GM21367 (cell line): ENCODE results near the gene TOX3.

Experiments
- ATAC-seq: cut with Tn5 transposase; IDR thresholded peaks from one replicate; pipeline ENCODE4 v1.9.1; 2021; ENCODE audit not compliant: unreplicated experiment

TOX3 gene

GRCh38 chr16:52494621-52495020 lies 52.3 kb downstream of the TOX3 start:
- ATAC-seq, result no peak

GRCh38 chr16:52494145-52494544 lies 52.8 kb downstream of the TOX3 start:
- ATAC-seq, result no peak

GRCh38 chr16:52492789-52493357 lies 54.1 kb downstream of the TOX3 start:
- no peak for ATAC-seq

DNA sequence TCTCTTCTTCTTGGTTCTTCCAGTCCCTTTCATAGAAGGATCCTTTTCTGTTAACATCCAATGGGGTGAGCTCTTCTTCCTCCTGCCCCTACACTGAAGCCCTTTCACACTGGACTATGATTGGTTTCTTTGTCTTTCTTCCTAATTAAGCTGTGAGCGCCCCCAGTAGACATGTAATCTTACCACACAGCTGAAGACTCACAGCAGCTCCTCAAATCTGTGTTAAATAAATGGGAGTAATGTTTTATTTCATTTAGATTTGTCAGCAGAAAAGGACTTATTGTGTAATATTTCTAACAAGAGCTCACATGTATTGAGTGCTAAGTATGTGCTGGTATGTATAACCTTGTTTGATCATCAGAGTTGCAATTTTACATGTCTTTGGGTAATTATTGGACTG lies 55.7 kb downstream of the TOX3 start:
- ATAC-seq, result no peak

GRCh38 chr16:52489894-52490293 lies 57.0 kb downstream of the TOX3 start:
- ATAC-seq, result no peak

GRCh38 chr16:52488837-52489289 lies 58.1 kb downstream of the TOX3 start:
- ATAC-seq, result no peak

GRCh38 chr16:52487849-52488457 lies 59.0 kb downstream of the TOX3 start:
- ATAC-seq, result no peak

GRCh38 chr16:52480237-52480636 lies 66.7 kb downstream of the TOX3 start:
- no peak for ATAC-seq

DNA sequence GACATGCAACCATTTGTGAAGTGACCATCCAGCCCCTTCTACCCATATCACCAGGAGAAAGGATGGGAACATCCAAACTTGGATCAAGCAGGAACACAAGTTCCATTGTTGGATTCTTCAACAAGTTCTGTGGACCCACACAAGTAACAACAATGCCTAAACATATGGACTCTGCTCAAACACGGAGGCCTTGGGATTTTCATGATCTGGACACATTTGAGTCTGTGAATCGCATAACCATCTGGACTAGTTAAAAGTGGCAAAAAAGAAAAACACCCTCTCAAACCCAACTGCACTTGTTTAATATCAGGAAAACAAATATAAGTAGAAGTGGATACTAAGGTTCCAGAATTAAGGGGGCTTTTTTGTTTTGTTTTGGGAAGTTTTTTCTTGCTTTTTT lies 70.8 kb downstream of the TOX3 start:
- ATAC-seq, result no peak

DNA sequence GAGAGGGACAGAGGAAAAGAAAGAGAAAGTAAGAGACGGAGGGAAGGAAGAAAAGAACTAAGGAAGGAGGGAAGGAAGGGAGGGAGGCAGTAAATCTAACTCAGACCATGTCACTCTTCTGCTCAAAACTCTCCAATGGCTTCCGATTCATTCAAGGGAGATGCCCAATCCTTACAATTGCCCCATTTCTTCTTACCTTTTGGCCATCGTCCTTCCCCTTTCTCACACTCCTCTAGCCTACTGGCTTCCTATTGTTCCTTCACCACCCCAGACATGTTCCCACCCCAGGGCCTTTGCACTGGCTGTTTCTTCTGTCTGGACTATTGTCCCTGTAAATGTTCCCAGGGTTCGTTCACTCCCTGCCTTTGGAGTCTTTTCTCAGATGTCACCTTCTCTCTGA lies 72.3 kb downstream of the TOX3 start:
- no peak for ATAC-seq

DNA sequence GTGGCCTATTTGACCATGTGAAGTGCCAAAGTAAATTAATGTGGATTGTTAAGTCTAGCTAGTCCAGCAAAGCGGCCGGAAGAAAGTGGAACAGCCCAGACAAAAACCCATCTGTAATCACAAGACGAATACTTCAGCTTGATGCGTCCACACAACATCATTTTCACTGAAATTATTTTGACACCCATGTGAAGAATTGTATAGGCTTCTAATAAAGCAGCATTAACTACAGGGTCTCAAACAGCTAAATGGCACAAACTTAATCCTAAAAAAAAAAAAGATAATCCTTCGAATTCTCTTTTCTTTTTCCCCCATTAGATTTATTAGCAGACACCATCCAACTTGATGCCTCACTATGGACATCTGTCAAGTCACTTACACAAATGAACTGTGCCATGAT lies 73.8 kb downstream of the TOX3 start:
- ATAC-seq, result no peak

- no peak for ATAC-seq
These were observed 75.1 kb downstream of the TOX3 start for GRCh38 chr16:52471650-52472370.

GRCh38 chr16:52470585-52470984 lies 76.4 kb downstream of the TOX3 start:
- no peak for ATAC-seq

DNA sequence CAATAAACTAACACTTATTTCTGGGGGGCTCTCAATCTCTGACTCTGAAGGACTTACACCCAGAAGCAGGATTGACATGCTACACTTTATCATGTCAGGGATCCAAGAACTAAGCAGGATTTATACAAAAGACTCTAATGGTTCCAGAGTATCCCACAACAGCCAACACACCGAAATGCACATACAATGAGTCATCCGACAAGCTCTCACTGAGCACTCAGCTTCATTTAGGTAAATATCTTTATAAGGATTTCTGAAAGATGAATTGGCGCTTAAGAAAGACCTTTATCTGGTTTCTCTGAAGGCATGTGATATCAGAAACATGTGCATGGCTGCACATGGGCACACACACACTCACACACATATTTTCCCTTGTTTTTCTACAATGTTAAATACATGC lies 77.2 kb downstream of the TOX3 start:
- no peak for ATAC-seq

DNA sequence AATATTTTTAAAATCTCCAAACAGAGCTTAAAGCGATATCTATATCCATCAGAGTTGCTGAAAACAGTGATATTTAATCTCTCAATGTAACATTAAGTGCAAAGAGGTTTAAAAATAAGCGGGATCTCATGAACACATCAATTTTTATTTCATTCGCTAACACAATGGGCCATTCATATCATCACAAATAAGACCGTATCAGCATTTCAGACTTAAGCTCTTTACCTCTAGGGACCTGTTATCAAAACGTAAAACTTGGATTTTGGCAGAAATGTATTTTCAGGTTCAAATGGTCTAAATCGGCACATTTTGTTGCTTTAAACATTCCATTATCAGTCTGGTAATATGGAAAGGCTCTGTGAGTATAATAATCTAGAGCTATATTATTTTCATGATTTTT lies 77.9 kb downstream of the TOX3 start:
- no peak for ATAC-seq

DNA sequence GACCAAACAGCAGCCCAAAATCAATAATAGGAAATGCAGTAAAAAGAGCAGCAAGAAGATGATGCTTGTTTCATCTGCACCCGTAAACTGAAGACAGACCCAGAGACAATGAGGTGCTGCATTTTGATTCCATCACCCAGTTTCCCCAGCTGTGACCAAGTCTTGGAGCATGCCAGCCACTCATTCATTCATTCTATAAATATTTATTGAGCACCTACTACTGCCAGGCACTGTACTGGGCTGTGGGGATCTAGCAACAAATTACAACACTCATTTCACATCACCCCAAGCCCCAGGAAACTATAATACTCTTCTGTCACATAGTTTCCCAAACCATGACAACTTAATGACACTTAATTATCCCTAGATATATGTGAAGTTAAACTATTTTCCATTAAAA lies 79.2 kb downstream of the TOX3 start:
- no peak for ATAC-seq

GRCh38 chr16:52466994-52467393 lies 79.9 kb downstream of the TOX3 start:
- ATAC-seq, result no peak

GRCh38 chr16:52465711-52466267 lies 81.2 kb downstream of the TOX3 start:
- no peak for ATAC-seq

GRCh38 chr16:52463904-52464303 lies 83.0 kb downstream of the TOX3 start:
- no peak for ATAC-seq

DNA sequence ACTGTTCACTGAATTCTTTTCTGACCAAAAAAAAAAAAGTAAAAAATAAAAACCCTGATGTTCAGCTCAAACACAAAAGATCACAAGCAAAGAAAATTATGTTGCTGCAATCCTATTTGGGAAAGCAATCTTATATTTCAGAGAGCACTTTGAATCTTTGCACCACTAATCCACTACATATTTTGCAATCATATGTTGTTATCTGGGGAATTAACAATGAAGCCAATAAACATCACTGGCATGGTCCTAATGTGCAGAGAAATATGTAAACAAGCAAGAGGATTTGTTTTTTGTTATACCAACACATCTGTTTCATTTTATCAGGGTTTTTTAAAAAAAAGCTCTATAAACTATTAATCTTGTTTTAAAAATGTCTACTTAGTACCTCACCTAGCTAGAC lies 84.1 kb downstream of the TOX3 start:
- ATAC-seq, result no peak

DNA sequence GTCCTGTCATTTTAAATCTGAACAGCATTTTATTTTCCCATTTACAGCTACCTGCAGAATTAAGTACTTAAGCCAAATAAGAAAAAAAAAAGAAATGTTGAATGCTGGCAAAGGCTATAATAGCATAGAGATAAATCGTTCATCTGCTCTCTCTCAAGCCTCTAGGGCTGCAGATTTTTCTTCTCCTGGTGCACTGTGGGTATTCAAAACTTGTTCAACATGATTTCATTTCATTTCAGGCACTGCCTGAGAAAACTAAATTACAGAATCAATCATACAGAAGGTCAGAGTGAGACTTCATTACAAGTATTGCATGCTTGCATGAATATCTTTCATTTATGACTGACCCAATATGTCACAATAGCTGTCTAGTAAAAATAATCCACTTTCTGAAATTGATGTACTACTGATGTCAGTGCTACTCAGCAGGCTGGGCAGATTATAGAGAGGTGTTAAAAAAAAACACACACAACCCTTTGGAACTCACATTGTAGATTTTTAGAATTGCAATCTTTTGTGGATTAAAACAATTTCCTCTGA lies 86.2 kb downstream of the TOX3 start:
- ATAC-seq, result no peak

GRCh38 chr16:52456368-52456767 lies 90.6 kb downstream of the TOX3 start:
- no peak for ATAC-seq
